Vagina (tissue), 2 donors: Measurements from ENCODE around the gene MAD1L1. TPM values are rescaled to one million over a fixed set of nuclear protein-coding genes. Genes with fewer than 3 reads are reported as not detected.

Source experiments
- DNase-seq, 2 donors: peaks; one replicate each; pipeline ENCODE4 v3.0.0-alpha.2; 2017; ENCODE audit errors: extremely low spot score in 2 of 2
- H3K27ac ChIP-seq: fragments of 200-600 bp; sonication (generic); one replicate; pipeline ENCODE4 v1.5.1; 2019
- H3K27me3 ChIP-seq: fragments of 200-600 bp; sonication (generic); one replicate; pipeline ENCODE4 v1.5.1; 2019
- H3K36me3 ChIP-seq, 2 donors: fragments of 200-600 bp; sonication (generic); one replicate each; pipeline ENCODE4 v1.5.1; 2017 to 2019
- H3K4me1 ChIP-seq: fragments of 200-600 bp; sonication (generic); one replicate; pipeline ENCODE4 v1.5.1; 2019
- H3K4me3 ChIP-seq, 2 donors: fragments of 200-600 bp; sonication (generic); 1 replicate in 1 of 2; 2 replicates in 1 of 2; pipeline ENCODE4 v1.5.1; 2016 to 2019
- H3K9me3 ChIP-seq: fragments of 200-600 bp; sonication (generic); one replicate; pipeline ENCODE4 v1.5.1; 2019
- POLR2A ChIP-seq, 2 donors: fragments of 450-650 bp; IDR thresholded peaks; one replicate each; pipeline ENCODE4 v1.6.1; 2017; ENCODE audit warnings: antibody characterized with exemption in 2 of 2, mild to moderate bottlenecking in 2 of 2, moderate library complexity in 2 of 2
- POLR2AphosphoS5 ChIP-seq, 2 donors: sonication (generic); formaldehyde crosslinking; IDR thresholded peaks; one replicate each; pipeline ENCODE4 v1.9.0; 2017; ENCODE audit warnings: antibody characterized with exemption in 2 of 2, mild to moderate bottlenecking in 2 of 2, low read depth in 1 of 2; ENCODE audit not compliant: insufficient read depth in 1 of 2
- intact Hi-C: fragments of 100-400 bp; cut with DNase I; formaldehyde crosslinking; loops from one replicate; pipeline ENCODE4 v1.15.1; 2023
- total RNA-seq: library from RNA; depleted of rRNA; stranded (reverse); fragments of >200 nt; gene quantifications from one replicate; pipeline ENCODE4 v1.2.3, GENCODE V29; 2016
- TF ChIP-seq, protein P1 (sequence below), 3 experiments: fragments of 450-650 bp in 2 of 3; fragments of 200-600 bp in 1 of 3; sonication (generic) in 1 of 3; IDR thresholded peaks; one replicate each; pipeline ENCODE4 v1.5.1; 2017 to 2019; ENCODE audit warnings: antibody characterized with exemption in 3 of 3, mild to moderate bottlenecking in 2 of 3, moderate library complexity in 2 of 3

The MAD1L1 gene
- total RNA-seq, 1 donor from 2014 or later: 62.4 TPM

DNA sequence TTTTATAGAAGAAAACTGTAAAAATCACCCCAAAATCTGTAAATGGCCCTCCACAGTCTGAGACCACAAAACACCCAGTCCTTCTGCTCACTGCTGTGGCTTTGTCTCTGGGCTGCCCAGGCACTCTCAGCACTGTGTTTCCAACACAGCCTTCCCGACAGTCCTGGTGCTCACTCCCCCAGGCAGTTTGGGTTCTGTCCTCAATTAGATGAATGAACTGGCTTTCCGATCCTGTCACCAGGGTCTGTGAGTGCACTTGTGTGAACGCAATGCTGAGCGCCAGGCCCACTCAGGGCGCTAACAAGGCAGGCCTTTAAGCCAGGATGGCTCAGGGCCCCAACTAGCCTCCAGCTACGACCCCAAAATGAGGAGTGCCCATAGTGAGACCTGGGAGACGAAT is 3.3 kb downstream of the MAD1L1 start:
- Histone ChIP-seq H3K36me3 (peaks cover 0 to 22% of the 10 kb centered on the region in 2 donors), H3K27me3 (no peaks in the 10 kb centered on the region), H3K4me1 (peaks cover 32% of the 10 kb centered on the region), H3K27ac (no peak overlapping the region), H3K4me3 (no peak overlapping the region), H3K9me3 (no peaks in the 10 kb centered on the region)
- TF ChIP-seq, protein P1, sequence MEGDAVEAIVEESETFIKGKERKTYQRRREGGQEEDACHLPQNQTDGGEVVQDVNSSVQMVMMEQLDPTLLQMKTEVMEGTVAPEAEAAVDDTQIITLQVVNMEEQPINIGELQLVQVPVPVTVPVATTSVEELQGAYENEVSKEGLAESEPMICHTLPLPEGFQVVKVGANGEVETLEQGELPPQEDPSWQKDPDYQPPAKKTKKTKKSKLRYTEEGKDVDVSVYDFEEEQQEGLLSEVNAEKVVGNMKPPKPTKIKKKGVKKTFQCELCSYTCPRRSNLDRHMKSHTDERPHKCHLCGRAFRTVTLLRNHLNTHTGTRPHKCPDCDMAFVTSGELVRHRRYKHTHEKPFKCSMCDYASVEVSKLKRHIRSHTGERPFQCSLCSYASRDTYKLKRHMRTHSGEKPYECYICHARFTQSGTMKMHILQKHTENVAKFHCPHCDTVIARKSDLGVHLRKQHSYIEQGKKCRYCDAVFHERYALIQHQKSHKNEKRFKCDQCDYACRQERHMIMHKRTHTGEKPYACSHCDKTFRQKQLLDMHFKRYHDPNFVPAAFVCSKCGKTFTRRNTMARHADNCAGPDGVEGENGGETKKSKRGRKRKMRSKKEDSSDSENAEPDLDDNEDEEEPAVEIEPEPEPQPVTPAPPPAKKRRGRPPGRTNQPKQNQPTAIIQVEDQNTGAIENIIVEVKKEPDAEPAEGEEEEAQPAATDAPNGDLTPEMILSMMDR (IDR thresholded peaks at IDR 0.05): no peak
- no peak for TF ChIP-seq POLR2AphosphoS5 (IDR thresholded peaks at IDR 0.05; ENCODE audit: insufficient read depth in 1 of 2, low read depth in 1 of 2)
- TF ChIP-seq POLR2A (IDR thresholded peaks at IDR 0.05): no peak
- no peak for DNase-seq
- intact Hi-C loops: no loop called here

DNA sequence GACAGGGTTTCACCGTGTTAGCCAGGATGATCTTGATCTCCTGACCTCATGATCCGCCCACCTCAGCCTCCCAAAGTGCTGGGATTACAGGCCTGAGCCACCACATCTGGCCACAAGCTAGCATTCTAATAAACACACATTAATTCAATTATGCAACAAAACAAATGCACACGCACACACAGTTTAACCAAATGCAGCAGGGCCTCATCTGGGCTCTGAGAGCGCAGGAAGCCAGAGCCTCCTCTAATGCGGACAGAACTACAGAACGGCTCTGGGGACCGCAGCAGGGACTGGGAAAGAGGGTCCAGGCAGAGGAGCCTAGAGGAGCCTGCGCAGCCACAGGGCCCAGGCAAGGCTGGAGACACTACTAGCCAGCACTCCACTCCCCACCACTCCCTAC is 3.8 kb downstream of the MAD1L1 start:
- TF ChIP-seq POLR2AphosphoS5 (IDR thresholded peaks at IDR 0.05; ENCODE audit: insufficient read depth in 1 of 2, low read depth in 1 of 2) (no peak), POLR2A (IDR thresholded peaks at IDR 0.05) (no peak)
- TF ChIP-seq, protein P1 (IDR thresholded peaks at IDR 0.05): no peak
- H3K36me3 ChIP-seq: peaks cover 0 to 26% of the 10 kb centered on the region in 2 donors

DNA sequence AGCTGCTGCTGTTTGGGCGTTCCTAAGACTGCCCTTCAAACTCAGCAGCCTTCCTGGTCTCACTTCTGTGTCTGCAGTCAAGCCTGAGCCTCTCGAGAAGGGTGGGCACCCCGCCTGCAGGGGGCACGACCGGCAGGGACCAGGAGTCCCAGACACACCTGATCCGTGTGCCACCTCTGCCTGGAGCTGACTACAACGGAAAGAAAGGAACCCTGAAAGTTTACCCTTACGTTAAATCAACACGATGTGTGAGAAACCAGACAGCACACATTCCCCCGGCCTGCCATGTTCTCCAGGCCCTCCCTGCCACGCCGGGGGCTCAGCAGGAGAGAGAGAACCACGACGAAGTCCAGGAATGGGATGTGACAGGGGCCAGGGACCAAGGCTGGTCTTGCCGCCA is 5.0 kb downstream of the MAD1L1 start:
- no peak for DNase-seq
- no peaks in the 10 kb centered on the region for H3K9me3 ChIP-seq
- H3K27ac ChIP-seq: no peak overlapping the region
- no peaks in the 10 kb centered on the region for H3K27me3 ChIP-seq
- H3K4me1 ChIP-seq: peaks cover 24% of the 10 kb centered on the region
- intact Hi-C loops: no loop called here
- H3K4me3 ChIP-seq: no peak overlapping the region
- no peak for TF ChIP-seq POLR2A (IDR thresholded peaks at IDR 0.05)
- no peak for TF ChIP-seq POLR2AphosphoS5 (IDR thresholded peaks at IDR 0.05; ENCODE audit: insufficient read depth in 1 of 2, low read depth in 1 of 2)
- TF ChIP-seq, protein P1 (IDR thresholded peaks at IDR 0.05): no peak
- peaks cover 0 to 26% of the 10 kb centered on the region in 2 donors for H3K36me3 ChIP-seq

More for the DNA sequence above, 3.8 kb downstream of the MAD1L1 start:
- no peak for DNase-seq
- no peak overlapping the region for H3K27ac ChIP-seq
- no peaks in the 10 kb centered on the region for H3K9me3 ChIP-seq
- H3K4me1 ChIP-seq: peaks cover 32% of the 10 kb centered on the region
- H3K4me3 ChIP-seq: no peak overlapping the region
- intact Hi-C loops: no loop called here
- no peaks in the 10 kb centered on the region for H3K27me3 ChIP-seq

DNA sequence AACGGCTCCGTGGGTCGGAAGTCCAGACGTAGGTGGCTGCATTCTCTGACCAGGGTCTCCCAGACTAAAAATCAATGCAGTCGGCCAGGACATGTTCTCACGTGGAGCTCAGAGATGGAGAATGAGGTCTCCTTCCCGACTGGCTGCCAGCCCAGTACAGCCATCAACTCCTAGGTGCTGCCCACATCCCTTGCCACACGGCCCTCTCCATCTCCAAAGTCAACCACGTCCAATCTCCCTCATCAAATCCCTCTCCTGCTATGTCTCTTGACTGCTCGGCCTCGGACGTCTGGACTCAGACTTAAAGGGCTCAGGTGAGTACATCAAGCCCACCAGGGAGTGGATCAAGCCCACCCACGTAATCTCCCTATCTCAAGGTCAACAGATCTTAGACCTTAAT is 6.9 kb downstream of the MAD1L1 start:
- TF ChIP-seq POLR2A (IDR thresholded peaks at IDR 0.05) (no peak), POLR2AphosphoS5 (IDR thresholded peaks at IDR 0.05; ENCODE audit: insufficient read depth in 1 of 2, low read depth in 1 of 2) (no peak)
- TF ChIP-seq, protein P1 (IDR thresholded peaks at IDR 0.05): no peak
- no peak for DNase-seq
- no peak overlapping the region for H3K27ac ChIP-seq
- H3K27me3 ChIP-seq: no peaks in the 10 kb centered on the region
- H3K4me3 ChIP-seq: no peak overlapping the region
- intact Hi-C loops: no loop called here
- peaks cover 9% of the 10 kb centered on the region for H3K4me1 ChIP-seq
- no peaks in the 10 kb centered on the region for H3K9me3 ChIP-seq
- peaks cover 0 to 42% of the 10 kb centered on the region in 2 donors for H3K36me3 ChIP-seq

DNA sequence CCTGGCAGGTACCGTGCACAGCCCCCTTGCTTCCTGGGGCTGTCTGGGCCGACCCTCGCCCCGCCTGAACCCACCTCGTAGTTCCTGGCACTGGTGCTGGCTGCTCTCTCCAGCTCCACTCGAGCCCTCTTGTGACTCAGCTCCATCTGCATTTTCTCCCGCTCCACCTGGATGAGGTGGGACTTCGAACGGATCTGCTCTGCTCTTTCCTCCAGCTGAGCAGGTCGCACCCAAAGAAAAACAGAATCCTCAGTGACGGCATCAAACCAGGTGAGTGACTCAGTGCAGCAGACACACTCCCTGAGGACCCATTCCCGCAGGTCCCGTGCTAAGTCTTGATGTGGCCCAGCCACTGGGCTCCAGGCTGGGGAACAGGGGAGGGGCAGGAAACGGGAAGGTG is 7.4 kb downstream of the MAD1L1 start:
- TF ChIP-seq, protein P1 (IDR thresholded peaks at IDR 0.05): no peak
- TF ChIP-seq POLR2AphosphoS5 (IDR thresholded peaks at IDR 0.05; ENCODE audit: insufficient read depth in 1 of 2, low read depth in 1 of 2) (no peak), POLR2A (IDR thresholded peaks at IDR 0.05) (no peak)
- Histone ChIP-seq H3K4me1 (peaks cover 4% of the 10 kb centered on the region), H3K9me3 (no peaks in the 10 kb centered on the region), H3K27ac (no peak overlapping the region), H3K4me3 (no peak overlapping the region), H3K27me3 (no peaks in the 10 kb centered on the region), H3K36me3 (peaks cover 0 to 42% of the 10 kb centered on the region in 2 donors)
- intact Hi-C loops: no loop called here
- no peak for DNase-seq
